Neural progenitor cell (in vitro differentiated cells): ENCODE results near the gene PACRG.

Experiments
- CTCF ChIP-seq: fragments of 200-600 bp; sonication (generic); IDR thresholded peaks from 2 replicates; pipeline ENCODE4 v1.5.1; 2017; ENCODE audit warnings: antibody characterized with exemption, mild to moderate bottlenecking
- EZH2 ChIP-seq: fragments of 200-600 bp; sonication (generic); IDR thresholded peaks from 2 replicates; pipeline ENCODE4 v1.6.1; 2017; ENCODE audit warnings: antibody characterized with exemption, mild to moderate bottlenecking, moderate library complexity

GRCh38 chr6:163241683-163242082, 513.9 kb downstream of the PACRG start:
- no peak for TF ChIP-seq CTCF
- no peak for TF ChIP-seq EZH2
